Measurements from ENCODE around the gene FSIP1.

Gene FSIP1

GRCh38 chr15:39651881-39652280 is 130.8 kb downstream of the FSIP1 start:
- Mint-ChIP-seq H3K4me3 (no peak overlapping the region), H3K27me3 (peaks cover 3% of the 10 kb centered on the region), H3K9me3 (no peaks in the 10 kb centered on the region), H3K27ac (no peak overlapping the region), H3K36me3 (ENCODE audit: low read depth) (no peaks in the 10 kb centered on the region), H3K4me1 (ENCODE audit: low read depth) (no peaks in the 10 kb centered on the region)
- DNase-seq, result no peak

- H3K36me3 Mint-ChIP-seq (ENCODE audit: low read depth), result no peaks in the 10 kb centered on the region
- H3K4me1 Mint-ChIP-seq (ENCODE audit: low read depth), result no peaks in the 10 kb centered on the region
- no peak overlapping the region for H3K27ac Mint-ChIP-seq
- no peak overlapping the region for H3K4me3 Mint-ChIP-seq
- peaks cover 3% of the 10 kb centered on the region for H3K27me3 Mint-ChIP-seq
- no peaks in the 10 kb centered on the region for H3K9me3 Mint-ChIP-seq
- no peak for DNase-seq
Observed at GRCh38 chr15:39651295-39651694, 131.3 kb downstream of the FSIP1 start.

- H3K4me1 Mint-ChIP-seq (ENCODE audit: low read depth), result no peaks in the 10 kb centered on the region
- no peak overlapping the region for H3K27ac Mint-ChIP-seq
- no peak for DNase-seq
- no peaks in the 10 kb centered on the region for H3K36me3 Mint-ChIP-seq (ENCODE audit: low read depth)
- no peak overlapping the region for H3K4me3 Mint-ChIP-seq
- H3K9me3 Mint-ChIP-seq, result no peaks in the 10 kb centered on the region
- no peaks in the 10 kb centered on the region for H3K27me3 Mint-ChIP-seq
Observed at GRCh38 chr15:39649757-39650156, 132.9 kb downstream of the FSIP1 start.

GRCh38 chr15:39646425-39646824 is 136.2 kb downstream of the FSIP1 start:
- H3K27ac Mint-ChIP-seq, result no peak overlapping the region
- DNase-seq, result no peak
- H3K27me3 Mint-ChIP-seq, result no peaks in the 10 kb centered on the region
- no peaks in the 10 kb centered on the region for H3K9me3 Mint-ChIP-seq
- H3K36me3 Mint-ChIP-seq (ENCODE audit: low read depth), result no peaks in the 10 kb centered on the region
- H3K4me1 Mint-ChIP-seq (ENCODE audit: low read depth), result peaks cover 27% of the 10 kb centered on the region
- no peak overlapping the region for H3K4me3 Mint-ChIP-seq

GRCh38 chr15:39645976-39646257 is 136.7 kb downstream of the FSIP1 start:
- H3K27ac Mint-ChIP-seq, result no peak overlapping the region
- no peaks in the 10 kb centered on the region for H3K27me3 Mint-ChIP-seq
- DNase-seq, result no peak
- H3K4me3 Mint-ChIP-seq, result no peak overlapping the region
- H3K9me3 Mint-ChIP-seq, result no peaks in the 10 kb centered on the region
- H3K36me3 Mint-ChIP-seq (ENCODE audit: low read depth), result no peaks in the 10 kb centered on the region
- H3K4me1 Mint-ChIP-seq (ENCODE audit: low read depth), result peaks cover 30% of the 10 kb centered on the region

GRCh38 chr15:39645138-39645975 is 137.3 kb downstream of the FSIP1 start:
- Mint-ChIP-seq H3K36me3 (ENCODE audit: low read depth) (no peaks in the 10 kb centered on the region), H3K27me3 (no peaks in the 10 kb centered on the region), H3K9me3 (no peaks in the 10 kb centered on the region), H3K27ac (no peak overlapping the region), H3K4me3 (no peak overlapping the region), H3K4me1 (ENCODE audit: low read depth) (peaks cover 33% of the 10 kb centered on the region)
- DNase-seq, result no peak

GRCh38 chr15:39644136-39644535 is 138.5 kb downstream of the FSIP1 start:
- Mint-ChIP-seq H3K4me3 (no peak overlapping the region), H3K9me3 (no peaks in the 10 kb centered on the region), H3K4me1 (ENCODE audit: low read depth) (peaks cover 35% of the 10 kb centered on the region), H3K27ac (no peak overlapping the region), H3K36me3 (ENCODE audit: low read depth) (no peaks in the 10 kb centered on the region), H3K27me3 (no peaks in the 10 kb centered on the region)
- DNase-seq, result no peak

- Mint-ChIP-seq H3K27me3 (no peaks in the 10 kb centered on the region), H3K9me3 (no peaks in the 10 kb centered on the region), H3K4me3 (no peak overlapping the region), H3K27ac (no peak overlapping the region), H3K4me1 (ENCODE audit: low read depth) (peaks cover 35% of the 10 kb centered on the region), H3K36me3 (ENCODE audit: low read depth) (no peaks in the 10 kb centered on the region)
- no peak for DNase-seq
Observed at GRCh38 chr15:39643727-39644126, 138.9 kb downstream of the FSIP1 start.

GRCh38 chr15:39642011-39642640 is 140.5 kb downstream of the FSIP1 start:
- Mint-ChIP-seq H3K27ac (no peak overlapping the region), H3K4me3 (no peak overlapping the region), H3K9me3 (no peaks in the 10 kb centered on the region), H3K4me1 (ENCODE audit: low read depth) (peaks cover 35% of the 10 kb centered on the region), H3K27me3 (peaks cover 4% of the 10 kb centered on the region), H3K36me3 (ENCODE audit: low read depth) (no peaks in the 10 kb centered on the region)
- DNase-seq, result no peak

GRCh38 chr15:39641191-39641889 is 141.3 kb downstream of the FSIP1 start:
- Mint-ChIP-seq H3K4me1 (ENCODE audit: low read depth) (peaks cover 35% of the 10 kb centered on the region), H3K36me3 (ENCODE audit: low read depth) (no peaks in the 10 kb centered on the region), H3K9me3 (no peaks in the 10 kb centered on the region), H3K4me3 (no peak overlapping the region), H3K27me3 (peaks cover 9% of the 10 kb centered on the region), H3K27ac (no peak overlapping the region)
- no peak for DNase-seq

GRCh38 chr15:39640665-39641064 is 142.0 kb downstream of the FSIP1 start:
- no peak for DNase-seq
- H3K36me3 Mint-ChIP-seq (ENCODE audit: low read depth), result no peaks in the 10 kb centered on the region
- H3K4me3 Mint-ChIP-seq, result no peak overlapping the region
- H3K4me1 Mint-ChIP-seq (ENCODE audit: low read depth), result peaks cover 35% of the 10 kb centered on the region
- peaks cover 9% of the 10 kb centered on the region for H3K27me3 Mint-ChIP-seq
- H3K9me3 Mint-ChIP-seq, result no peaks in the 10 kb centered on the region
- H3K27ac Mint-ChIP-seq, result no peak overlapping the region

GRCh38 chr15:39639037-39639436 is 143.6 kb downstream of the FSIP1 start:
- Mint-ChIP-seq H3K36me3 (ENCODE audit: low read depth) (no peaks in the 10 kb centered on the region), H3K27me3 (peaks cover 9% of the 10 kb centered on the region), H3K9me3 (no peaks in the 10 kb centered on the region), H3K4me1 (ENCODE audit: low read depth) (peaks cover 30% of the 10 kb centered on the region), H3K4me3 (no peak overlapping the region), H3K27ac (no peak overlapping the region)
- no peak for DNase-seq

- Mint-ChIP-seq H3K4me1 (ENCODE audit: low read depth) (peaks cover 20% of the 10 kb centered on the region), H3K27ac (no peak overlapping the region), H3K9me3 (no peaks in the 10 kb centered on the region), H3K4me3 (no peak overlapping the region), H3K36me3 (ENCODE audit: low read depth) (no peaks in the 10 kb centered on the region), H3K27me3 (peaks cover 9% of the 10 kb centered on the region)
- no peak for DNase-seq
Observed at GRCh38 chr15:39638041-39638440, 144.6 kb downstream of the FSIP1 start.

GRCh38 chr15:39631357-39631756 is 151.3 kb downstream of the FSIP1 start:
- Mint-ChIP-seq H3K9me3 (peaks cover 5% of the 10 kb centered on the region), H3K36me3 (ENCODE audit: low read depth) (peaks cover 5% of the 10 kb centered on the region), H3K4me1 (ENCODE audit: low read depth) (peaks cover 51% of the 10 kb centered on the region), H3K27ac (peak overlapping the region; percentile 75), H3K27me3 (no peaks in the 10 kb centered on the region), H3K4me3 (no peak overlapping the region)
- no peak for DNase-seq

GRCh38 chr15:39629906-39630305 is 152.7 kb downstream of the FSIP1 start:
- DNase-seq, result no peak
- Mint-ChIP-seq H3K36me3 (ENCODE audit: low read depth) (peaks cover 12% of the 10 kb centered on the region), H3K27ac (peak overlapping the region; percentile 87), H3K9me3 (peaks cover 11% of the 10 kb centered on the region), H3K27me3 (no peaks in the 10 kb centered on the region), H3K4me3 (no peak overlapping the region), H3K4me1 (ENCODE audit: low read depth) (peaks cover 65% of the 10 kb centered on the region)
